Testis (tissue), 3 donors: ENCODE results near the gene GH2. TPM values are rescaled to one million over a fixed set of nuclear protein-coding genes. Genes with fewer than 3 reads are reported as not detected.

ENCODE experiments used
- DNase-seq: peaks from one replicate; pipeline ENCODE4 v3.0.0-alpha.2; 2019
- H3K27ac ChIP-seq, 2 donors: fragments of 200-600 bp; sonication (generic); one replicate each; pipeline ENCODE4 v1.5.1; 2019
- H3K27me3 ChIP-seq: fragments of 200-600 bp; sonication (generic); one replicate; pipeline ENCODE4 v1.5.1; 2019
- H3K36me3 ChIP-seq: fragments of 200-600 bp; sonication (generic); one replicate; pipeline ENCODE4 v1.5.1; 2017; ENCODE audit warnings: low read depth; ENCODE audit errors: missing control alignments
- H3K4me1 ChIP-seq: fragments of 200-600 bp; sonication (generic); one replicate; pipeline ENCODE4 v1.5.1; 2019
- H3K4me3 ChIP-seq, 2 donors: fragments of 200-600 bp; sonication (generic); one replicate each; pipeline ENCODE4 v1.5.1; 2017 to 2019
- H3K9me3 ChIP-seq: fragments of 200-600 bp; sonication (generic); one replicate; pipeline ENCODE4 v1.5.1; 2017
- CTCF ChIP-seq, 3 experiments: fragments of 450-650 bp in 2 of 3; fragments of 200-600 bp in 1 of 3; sonication (generic) in 1 of 3; IDR thresholded peaks; one replicate each; pipeline ENCODE4 v1.5.1; 2016 to 2019; ENCODE audit warnings: antibody characterized with exemption in 3 of 3, mild to moderate bottlenecking in 2 of 3, moderate library complexity in 1 of 3
- POLR2A ChIP-seq: fragments of 450-650 bp; IDR thresholded peaks from one replicate; pipeline ENCODE4 v1.6.1; 2017; ENCODE audit warnings: antibody characterized with exemption, mild to moderate bottlenecking, moderate library complexity
- WGBS, 2 donors: methylation state at CpG; one replicate each; pipeline ENCODE4 v1.1.5; 2018; 5-methylcytosine and 5-hydroxymethylcytosine counted together
- intact Hi-C: fragments of 100-400 bp; cut with DNase I; formaldehyde crosslinking; loops from one replicate; pipeline ENCODE4 v1.15.1; 2023; ENCODE audit warnings: low total_unique reads
- polyA plus RNA-seq: library from polyadenylated mRNA; stranded (reverse); fragments of 350-450 nt; fragmentation: Illumina TruSeq; extraction: RNeasy Lipid Tissue Mini Kit (QIAGEN cat#74804); gene quantifications from one replicate; pipeline ENCODE4 v1.2.3, GENCODE V29; 2014; ENCODE audit warnings: low read depth, low replicate concordance; ENCODE audit not compliant: insufficient read depth
- total RNA-seq, 2 donors: library from RNA; depleted of rRNA; stranded (reverse); fragments of >200 nt; gene quantifications; one replicate each; pipeline ENCODE4 v1.2.3, GENCODE V29; 2016

Gene GH2
- total and polyA plus RNA-seq, 3 donors from 2014 or later = 0.62 TPM; not detected in 2

DNA sequence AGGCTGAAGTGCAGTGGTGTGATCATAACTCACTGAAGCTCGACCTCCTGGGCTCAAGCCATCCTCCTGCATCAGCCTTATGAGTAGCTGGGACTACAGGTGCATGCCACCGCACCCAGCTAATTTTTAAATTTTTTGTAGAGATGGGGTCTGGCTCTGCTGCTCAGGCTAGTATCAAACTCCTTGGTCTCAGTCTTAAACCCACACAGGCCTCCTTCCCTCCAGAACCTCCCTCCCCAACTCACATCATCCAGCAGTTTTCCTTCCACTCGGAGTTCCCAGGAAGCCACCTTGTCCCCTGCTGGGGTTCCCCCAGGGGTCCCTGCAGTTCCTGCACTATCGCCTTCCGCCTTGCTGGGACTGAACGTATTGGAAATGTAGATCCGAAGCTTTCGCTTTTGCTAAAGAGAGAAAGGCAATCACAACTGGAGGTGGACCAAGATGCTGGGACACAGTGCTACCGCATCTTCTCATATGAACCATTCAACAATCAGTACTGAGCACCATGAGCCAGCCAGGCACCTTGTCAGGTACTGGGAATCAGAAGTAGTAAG is 46.5 kb downstream of the GH2 start:
- no peak overlapping the region for H3K27ac ChIP-seq
- no peak overlapping the region for H3K4me3 ChIP-seq
- no peaks in the 10 kb centered on the region for H3K9me3 ChIP-seq
- H3K4me1 ChIP-seq = peaks cover 30% of the 10 kb centered on the region
- 90% methylated on average over 9 of the region's 9 CpGs for WGBS, 2 donors
- intact Hi-C loops = no loop called here
- H3K27me3 ChIP-seq = no peaks in the 10 kb centered on the region
- DNase-seq = no peak
- no peak for TF ChIP-seq POLR2A
- TF ChIP-seq CTCF (IDR thresholded peaks at IDR 0.05) = no peak
- H3K36me3 ChIP-seq = no peaks in the 10 kb centered on the region

GRCh38 chr17:63834431-63835166 is 47.1 kb downstream of the GH2 start:
- H3K27me3 ChIP-seq = no peaks in the 10 kb centered on the region
- DNase-seq = peak; percentile 80
- TF ChIP-seq CTCF (IDR thresholded peaks at IDR 0.05) = peak; percentile 16 to 37 (median 33)
- no peak for TF ChIP-seq POLR2A
- H3K9me3 ChIP-seq = no peaks in the 10 kb centered on the region
- intact Hi-C loops = no loop called here
- H3K4me1 ChIP-seq = peaks cover 23% of the 10 kb centered on the region
- WGBS, 2 donors = 45 to 46% methylated on average over 7 to 13 of the region's 13 CpGs
- H3K4me3 ChIP-seq = no peak overlapping the region
- H3K36me3 ChIP-seq = no peaks in the 10 kb centered on the region
- H3K27ac ChIP-seq = no peak overlapping the region

- no peak for TF ChIP-seq POLR2A
- TF ChIP-seq CTCF (IDR thresholded peaks at IDR 0.05) = no peak
- Histone ChIP-seq H3K27me3 (no peaks in the 10 kb centered on the region), H3K9me3 (no peaks in the 10 kb centered on the region), H3K36me3 (no peaks in the 10 kb centered on the region), H3K4me3 (no peak overlapping the region), H3K27ac (no peak overlapping the region), H3K4me1 (peaks cover 16% of the 10 kb centered on the region)
- 84 to 91% methylated on average over 12 to 15 of the region's 15 CpGs for WGBS, 2 donors
- DNase-seq = no peak
- intact Hi-C loops = no loop called here
These were observed 47.9 kb downstream of the GH2 start for GRCh38 chr17:63833741-63834373.

GRCh38 chr17:63833026-63833740 is 48.6 kb downstream of the GH2 start:
- Histone ChIP-seq H3K36me3 (no peaks in the 10 kb centered on the region), H3K4me1 (peaks cover 15% of the 10 kb centered on the region), H3K4me3 (no peak overlapping the region), H3K27me3 (no peaks in the 10 kb centered on the region), H3K27ac (no peak overlapping the region), H3K9me3 (no peaks in the 10 kb centered on the region)
- DNase-seq = no peak
- TF ChIP-seq CTCF (IDR thresholded peaks at IDR 0.05) (no peak), POLR2A (no peak)
- intact Hi-C loops = no loop called here
- WGBS, 2 donors = 77 to 87% methylated on average over 11 to 14 of the region's 14 CpGs
